GM12878 (cell line): ENCODE data around the gene GPER1. TPM values are rescaled to one million over a fixed set of nuclear protein-coding genes. Genes with fewer than 3 reads are reported as not detected.

Experiments
- ATAC-seq: fragments of 200-7000 bp; cut with Tn5 transposase; 3 replicates; pipeline ENCODE4 v1.9.1; 2020; ENCODE audit warnings: mild to moderate bottlenecking, moderate library complexity
- BruUV-seq: library from RNA; stranded (reverse); fragments of 400-500 nt; replicated peaks from 2 replicates; lab custom pipeline; 2021; lab: Mats Ljungman, UMichigan
- CTCF ChIA-PET: fragments of 300-600 bp; sonication (Branson Sonifier 250); formaldehyde crosslinking; extraction: SDS; loops from one replicate; lab custom pipeline; 2021; ENCODE audit warnings: inconsistent platforms; lab: Yijun Ruan, JAX
- POLR2A ChIA-PET: fragments of 350-600 bp; formaldehyde crosslinking; extraction: SDS; loops from one replicate; lab custom pipeline; 2021; ENCODE audit warnings: inconsistent platforms; lab: Charles Lee
- RAD21 ChIA-PET: fragments of 300-600 bp; sonication (Branson Sonifier 250); formaldehyde crosslinking; loops from one replicate; lab custom pipeline; 2023; ENCODE audit warnings: antibody characterized with exemption; ENCODE audit not compliant: unreplicated experiment; lab: Charles Lee
- SMC1A ChIA-PET: fragments of 300-600 bp; sonication (Branson Sonifier 250); formaldehyde crosslinking; loops from one replicate; lab custom pipeline; 2023; ENCODE audit not compliant: unreplicated experiment, uncharacterized antibody; lab: Charles Lee
- DNase-seq: peaks from one replicate; pipeline ENCODE4 v3.0.0-alpha.2; 2011; ENCODE audit warnings: low read depth, low spot score
- FAIRE-seq: peaks from 3 replicates; lab custom pipeline; 2011; peaks lifted over from hg19 to GRCh38; lab: Jason Lieb, UNC
- H2AFZ ChIP-seq: 2 replicates; pipeline ENCODE4 v1.6.0; 2011; ENCODE audit warnings: low read depth, low read length, control low read depth; ENCODE audit not compliant: control insufficient read depth
- H3K27ac ChIP-seq: 2 replicates; pipeline ENCODE4 v1.5.1; 2011; ENCODE audit warnings: control low read depth; ENCODE audit not compliant: control insufficient read depth, insufficient read depth
- H3K27me3 ChIP-seq, 2 experiments: replicated peaks in 1 of 2; 2 replicates each; pipeline versions ENCODE4 v1.6.0 to v1.6.1; 2011; ENCODE audit warnings: low read length in 1 of 2; ENCODE audit not compliant: control insufficient read depth in 2 of 2, insufficient read depth in 2 of 2
- H3K36me3 ChIP-seq, 2 experiments: 2 replicates each; pipeline ENCODE4 v1.5.1; 2011; ENCODE audit warnings: low read length in 1 of 2; ENCODE audit not compliant: control insufficient read depth in 2 of 2, insufficient read depth in 2 of 2
- H3K4me1 ChIP-seq: 2 replicates; pipeline ENCODE4 v1.6.1; 2011; ENCODE audit warnings: mild to moderate bottlenecking, low read length, moderate library complexity, mixed read lengths; ENCODE audit not compliant: control insufficient read depth, insufficient read depth
- H3K4me2 ChIP-seq: 2 replicates; pipeline ENCODE4 v1.6.0; 2011; ENCODE audit warnings: control low read depth; ENCODE audit not compliant: control insufficient read depth, insufficient read depth
- H3K4me3 ChIP-seq: fragments of 200-600 bp; sonication (generic); 2 replicates; pipeline ENCODE4 v1.5.1; 2016
- H3K79me2 ChIP-seq: 2 replicates; pipeline ENCODE4 v1.6.0; 2011; ENCODE audit warnings: low read length; ENCODE audit not compliant: control insufficient read depth, insufficient read depth
- H3K9ac ChIP-seq: 2 replicates; pipeline ENCODE4 v1.8.0; 2011; ENCODE audit warnings: low read length, control low read depth, mixed read lengths; ENCODE audit not compliant: control insufficient read depth, insufficient read depth
- H3K9me3 ChIP-seq: replicated peaks from 3 replicates; pipeline ENCODE4 v1.5.1; 2011; ENCODE audit warnings: mild to moderate bottlenecking, low read length; ENCODE audit not compliant: control insufficient read depth, insufficient read depth
- H4K20me1 ChIP-seq: 2 replicates; pipeline ENCODE4 v1.6.0; 2011; ENCODE audit not compliant: control insufficient read depth, insufficient read depth
- BCL3 ChIP-seq: IDR thresholded peaks from 2 replicates; pipeline ENCODE4 v1.6.1; 2011; ENCODE audit warnings: borderline replicate concordance, low read depth, mild to moderate bottlenecking, moderate library complexity, low read length; ENCODE audit not compliant: insufficient read depth, poor library complexity, severe bottlenecking
- E2F4 ChIP-seq: IDR thresholded peaks from 2 replicates; pipeline ENCODE4 v1.6.1; 2012; ENCODE audit warnings: low read depth, low read length, improper control_type of control experiment
- ESRRA ChIP-seq: IDR thresholded peaks from 2 replicates; pipeline ENCODE4 v1.6.1; 2012; ENCODE audit warnings: mild to moderate bottlenecking, low read length, improper control_type of control experiment
- ETV6 ChIP-seq, 2 experiments: fragments of 450-650 bp in 1 of 2; IDR thresholded peaks in 1 of 2; conservative IDR thresholded peaks in 1 of 2; 2 replicates each; pipeline ENCODE4 v1.6.1; 2014; ENCODE audit warnings: antibody characterized with exemption in 1 of 2, borderline replicate concordance in 1 of 2, low read depth in 1 of 2, mild to moderate bottlenecking in 1 of 2, moderate library complexity in 1 of 2
- FOXK2 ChIP-seq: fragments of 450-650 bp; IDR thresholded peaks from 2 replicates; pipeline ENCODE4 v1.6.1; 2017; ENCODE audit warnings: mild to moderate bottlenecking, moderate library complexity
- IKZF1 ChIP-seq: fragments of 450-650 bp; conservative IDR thresholded peaks from 2 replicates; pipeline ENCODE4 v1.6.1; 2017; ENCODE audit warnings: antibody characterized with exemption, mild to moderate bottlenecking
- IKZF2 ChIP-seq, 2 experiments: fragments of 450-650 bp; IDR thresholded peaks; 2 replicates each; pipeline ENCODE4 v1.6.1; 2017; ENCODE audit warnings: mild to moderate bottlenecking in 2 of 2, moderate library complexity in 2 of 2
- KAT2A ChIP-seq: conservative IDR thresholded peaks from 2 replicates; pipeline ENCODE4 v1.6.1; 2011; ENCODE audit warnings: low read depth, low read length; ENCODE audit not compliant: control insufficient read depth
- MYC ChIP-seq: IDR thresholded peaks from 2 replicates; pipeline ENCODE4 v1.6.1; 2011; ENCODE audit warnings: mild to moderate bottlenecking, low read length, moderate library complexity, inconsistent platforms; ENCODE audit not compliant: insufficient read depth, insufficient replicate concordance, insufficient read length, severe bottlenecking
- POLR2A ChIP-seq: IDR thresholded peaks from 2 replicates; pipeline ENCODE4 v1.6.1; 2011; ENCODE audit warnings: low read depth, mild to moderate bottlenecking, low read length
- RAD51 ChIP-seq: fragments of 450-650 bp; IDR thresholded peaks from 2 replicates; pipeline ENCODE4 v1.6.1; 2016; ENCODE audit warnings: moderate library complexity, mild to moderate bottlenecking, inconsistent platforms
- SMAD1 ChIP-seq: fragments of 450-650 bp; IDR thresholded peaks from 2 replicates; pipeline ENCODE4 v1.6.1; 2018; ENCODE audit warnings: mild to moderate bottlenecking, low read depth; ENCODE audit not compliant: partially characterized antibody
- SMC3 ChIP-seq: IDR thresholded peaks from 2 replicates; pipeline ENCODE4 v1.6.1; 2011; ENCODE audit warnings: low read length, improper control_type of control experiment, borderline replicate concordance
- SREBF2 ChIP-seq: IDR thresholded peaks from 2 replicates; pipeline ENCODE4 v1.6.1; 2012; ENCODE audit warnings: mild to moderate bottlenecking, low read length
- SUPT20H ChIP-seq: IDR thresholded peaks from 2 replicates; pipeline ENCODE4 v1.6.1; 2011; ENCODE audit warnings: low read depth, mild to moderate bottlenecking, low read length, moderate library complexity, borderline replicate concordance; ENCODE audit not compliant: control insufficient read depth
- USF1 ChIP-seq: IDR thresholded peaks from 2 replicates; pipeline ENCODE4 v1.6.1; 2011; ENCODE audit warnings: borderline replicate concordance, low read depth, mild to moderate bottlenecking, moderate library complexity, mixed read lengths, low read length; ENCODE audit not compliant: insufficient read depth; ENCODE audit errors: extremely low read length
- YY1 ChIP-seq: IDR thresholded peaks from 2 replicates; pipeline ENCODE4 v1.6.1; 2011; ENCODE audit warnings: low read depth, mild to moderate bottlenecking, low read length
- ZNF622 ChIP-seq: fragments of 450-650 bp; IDR thresholded peaks from 2 replicates; pipeline ENCODE4 v1.6.1; 2017; ENCODE audit warnings: mild to moderate bottlenecking, inconsistent platforms
- WGBS: methylation state at CpG from one replicate; pipeline ENCODE4 v1.1.6; 2016; ENCODE audit warnings: low lambda C conversion rate; ENCODE audit not compliant: insufficient replicate concordance, insufficient coverage; ENCODE audit errors: missing lambda C conversion rate; 5-methylcytosine and 5-hydroxymethylcytosine counted together
- in situ Hi-C: fragments of 300-500 bp; cut with MboI; formaldehyde crosslinking; loops from 9 replicates; pipeline ENCODE4 v1.14.3; 2018; ENCODE audit warnings: mixed read lengths
- intact Hi-C: fragments of 100-400 bp; cut with micrococcal nuclease; formaldehyde crosslinking; loops from one replicate; pipeline ENCODE4 v1.14.2; 2022; ENCODE audit not compliant: unreplicated experiment
- polyA plus RNA-seq, 11 experiments: library from polyadenylated mRNA; depleted of rRNA in 4 of 11; unstranded in 6 of 11; stranded (reverse) in 5 of 11; fragments of >200 nt; fragmentation: Nextera tagmentation in 4 of 11; fragmentation: Illumina TruSeq in 1 of 11; extraction: Ambion mirVana in 4 of 11; extraction: Trizol in 1 of 11; gene quantifications; 1 replicate in 1 of 11; 2 replicates in 10 of 11; pipeline versions ENCODE4 v1.2.1 to v1.2.3, GENCODE V29; 2011 to 2016; ENCODE audit warnings: inconsistent platforms in 2 of 11, missing spikeins in 2 of 11, low read depth in 1 of 11
- total RNA-seq, 4 experiments: library from RNA; depleted of rRNA in 3 of 4; stranded (reverse); fragments of >200 nt in 3 of 4; fragmentation: Illumina TruSeq in 1 of 4; extraction: Trizol in 1 of 4; gene quantifications; 2 replicates each; pipeline versions ENCODE4 v1.2.1 to v1.2.3, GENCODE V29; 2013 to 2021

GPER1 gene
- total and polyA plus RNA-seq, 10 of the 15 experiments (the other 5 are each of a cell fraction or from before 2014, with no cell fraction given): 0.03 to 6.5 (median 2.6) TPM

GRCh38 chr7:1042492-1042833 is 45.5 kb upstream of the GPER1 start:
- WGBS: 82% methylated on average over 7 of the region's 7 CpGs
- H3K27ac ChIP-seq: no peak overlapping the region

More at GRCh38 chr7:1042492-1042833, 45.5 kb upstream of the GPER1 start:
- no peak overlapping the region for H3K9ac ChIP-seq
- ATAC-seq: no peak
- no peaks in the 10 kb centered on the region for H3K9me3 ChIP-seq
- H2AFZ ChIP-seq: no peak overlapping the region
- DNase-seq: no peak
- H3K4me1 ChIP-seq: peaks cover 10% of the 10 kb centered on the region
- ChIA-PET POLR2A (interaction anchor here (1.6 to 4.3 kb wide), 2 partner anchors 16 to 17 kb away, joined by 3 to 21 read pairs; no protein-coding TSS in a partner anchor), CTCF (interaction anchor here (4.4 to 5.0 kb wide), 2 partner anchors 23 to 49 kb away, joined by 19 to 36 read pairs; no protein-coding TSS in a partner anchor)
- H3K27me3 ChIP-seq: no peaks in the 10 kb centered on the region
- no peak for FAIRE-seq
- BruUV-seq: no TSS peak
- no peak for TF ChIP-seq KAT2A
- no peak for TF ChIP-seq RAD51
- no peak for TF ChIP-seq ZNF622
- no peak for TF ChIP-seq SMC3
- TF ChIP-seq E2F4: no peak
- no peak for TF ChIP-seq SUPT20H
- no peak for TF ChIP-seq IKZF2 (IDR thresholded peaks at IDR 0.05)
- no peak for TF ChIP-seq YY1
- TF ChIP-seq SREBF2: no peak
- TF ChIP-seq FOXK2: no peak
- TF ChIP-seq SMAD1: no peak
- TF ChIP-seq BCL3: no peak
- TF ChIP-seq USF1: no peak
- no peak for TF ChIP-seq ETV6 (conservative IDR thresholded peaks at IDR 0.05 in 1 of 2, IDR thresholded peaks at IDR 0.05 in 1 of 2; ENCODE audit: borderline replicate concordance in 1 of 2, low read depth in 1 of 2)
- TF ChIP-seq ESRRA: no peak
- TF ChIP-seq MYC: no peak
- TF ChIP-seq POLR2A: no peak
- no peak for TF ChIP-seq IKZF1
- TF ChIP-seq, all 136 proteins: peak for 0
- Histone ChIP-seq H3K4me3 (no peak overlapping the region), H4K20me1 (no peaks in the 10 kb centered on the region), H3K4me2 (no peak overlapping the region), H3K79me2 (no peaks in the 10 kb centered on the region; the same call in 1 of the 2 replicates), H3K36me3 (no peaks in the 10 kb centered on the region; a peak in 1 of 4 replicates)
- intact Hi-C loops: no loop called here
- ChIA-PET RAD21 (interaction anchor here (3.3 kb wide), 1 partner anchor 17 kb away, joined by 15 read pairs; no protein-coding TSS in a partner anchor), SMC1A (interaction anchor here (1.3 kb wide), 1 partner anchor 18 kb away, joined by 3 read pairs; no protein-coding TSS in a partner anchor)
- in situ Hi-C loops: no loop called here
